GM12878 (cell line): ENCODE measurements around the gene C12orf56. TPM values are rescaled to one million over a fixed set of nuclear protein-coding genes. Genes with fewer than 3 reads are reported as not detected.

Experiments used
- ATAC-seq: fragments of 200-7000 bp; cut with Tn5 transposase; 3 replicates; pipeline ENCODE4 v1.9.1; 2020; ENCODE audit warnings: mild to moderate bottlenecking, moderate library complexity
- BruUV-seq: library from RNA; stranded (reverse); fragments of 400-500 nt; replicated peaks from 2 replicates; lab custom pipeline; 2021; lab: Mats Ljungman, UMichigan
- CTCF ChIA-PET: fragments of 300-600 bp; sonication (Branson Sonifier 250); formaldehyde crosslinking; extraction: SDS; loops from one replicate; lab custom pipeline; 2021; ENCODE audit warnings: inconsistent platforms; lab: Yijun Ruan, JAX
- POLR2A ChIA-PET: fragments of 350-600 bp; formaldehyde crosslinking; extraction: SDS; loops from one replicate; lab custom pipeline; 2021; ENCODE audit warnings: inconsistent platforms; lab: Charles Lee
- RAD21 ChIA-PET: fragments of 300-600 bp; sonication (Branson Sonifier 250); formaldehyde crosslinking; loops from one replicate; lab custom pipeline; 2023; ENCODE audit warnings: antibody characterized with exemption; ENCODE audit not compliant: unreplicated experiment; lab: Charles Lee
- SMC1A ChIA-PET: fragments of 300-600 bp; sonication (Branson Sonifier 250); formaldehyde crosslinking; loops from one replicate; lab custom pipeline; 2023; ENCODE audit not compliant: unreplicated experiment, uncharacterized antibody; lab: Charles Lee
- DNase-seq: peaks from one replicate; pipeline ENCODE4 v3.0.0-alpha.2; 2011; ENCODE audit warnings: low read depth, low spot score
- FAIRE-seq: peaks from 3 replicates; lab custom pipeline; 2011; peaks lifted over from hg19 to GRCh38; lab: Jason Lieb, UNC
- H2AFZ ChIP-seq: 2 replicates; pipeline ENCODE4 v1.6.0; 2011; ENCODE audit warnings: low read depth, low read length, control low read depth; ENCODE audit not compliant: control insufficient read depth
- H3K27ac ChIP-seq: 2 replicates; pipeline ENCODE4 v1.5.1; 2011; ENCODE audit warnings: control low read depth; ENCODE audit not compliant: control insufficient read depth, insufficient read depth
- H3K27me3 ChIP-seq, 2 experiments: replicated peaks in 1 of 2; 2 replicates each; pipeline versions ENCODE4 v1.6.0 to v1.6.1; 2011; ENCODE audit warnings: low read length in 1 of 2; ENCODE audit not compliant: control insufficient read depth in 2 of 2, insufficient read depth in 2 of 2
- H3K36me3 ChIP-seq, 2 experiments: 2 replicates each; pipeline ENCODE4 v1.5.1; 2011; ENCODE audit warnings: low read length in 1 of 2; ENCODE audit not compliant: control insufficient read depth in 2 of 2, insufficient read depth in 2 of 2
- H3K4me1 ChIP-seq: 2 replicates; pipeline ENCODE4 v1.6.1; 2011; ENCODE audit warnings: mild to moderate bottlenecking, low read length, moderate library complexity, mixed read lengths; ENCODE audit not compliant: control insufficient read depth, insufficient read depth
- H3K4me2 ChIP-seq: 2 replicates; pipeline ENCODE4 v1.6.0; 2011; ENCODE audit warnings: control low read depth; ENCODE audit not compliant: control insufficient read depth, insufficient read depth
- H3K4me3 ChIP-seq: fragments of 200-600 bp; sonication (generic); 2 replicates; pipeline ENCODE4 v1.5.1; 2016
- H3K79me2 ChIP-seq: 2 replicates; pipeline ENCODE4 v1.6.0; 2011; ENCODE audit warnings: low read length; ENCODE audit not compliant: control insufficient read depth, insufficient read depth
- H3K9ac ChIP-seq: 2 replicates; pipeline ENCODE4 v1.8.0; 2011; ENCODE audit warnings: low read length, control low read depth, mixed read lengths; ENCODE audit not compliant: control insufficient read depth, insufficient read depth
- H3K9me3 ChIP-seq: replicated peaks from 3 replicates; pipeline ENCODE4 v1.5.1; 2011; ENCODE audit warnings: mild to moderate bottlenecking, low read length; ENCODE audit not compliant: control insufficient read depth, insufficient read depth
- H4K20me1 ChIP-seq: 2 replicates; pipeline ENCODE4 v1.6.0; 2011; ENCODE audit not compliant: control insufficient read depth, insufficient read depth
- ATF7 ChIP-seq: fragments of 450-650 bp; IDR thresholded peaks from 2 replicates; pipeline ENCODE4 v1.6.1; 2016; ENCODE audit warnings: low read depth, mild to moderate bottlenecking
- BMI1 ChIP-seq: fragments of 450-650 bp; IDR thresholded peaks from 2 replicates; pipeline ENCODE4 v1.6.1; 2016; ENCODE audit warnings: mild to moderate bottlenecking, moderate library complexity, borderline replicate concordance
- CUX1 ChIP-seq: IDR thresholded peaks from 2 replicates; pipeline ENCODE4 v1.6.1; 2012; ENCODE audit warnings: improper control_type of control experiment, low read depth, low read length; ENCODE audit not compliant: insufficient replicate concordance
- ETV6 ChIP-seq, 2 experiments: fragments of 450-650 bp in 1 of 2; IDR thresholded peaks in 1 of 2; conservative IDR thresholded peaks in 1 of 2; 2 replicates each; pipeline ENCODE4 v1.6.1; 2014; ENCODE audit warnings: antibody characterized with exemption in 1 of 2, borderline replicate concordance in 1 of 2, low read depth in 1 of 2, mild to moderate bottlenecking in 1 of 2, moderate library complexity in 1 of 2
- FOXM1 ChIP-seq: IDR thresholded peaks from 2 replicates; pipeline ENCODE4 v1.6.1; 2012; ENCODE audit warnings: low read depth, mild to moderate bottlenecking, inconsistent platforms, low read length, moderate library complexity
- GABPA ChIP-seq: IDR thresholded peaks from 2 replicates; pipeline ENCODE4 v1.6.1; 2014; ENCODE audit warnings: antibody characterized with exemption, low read depth, mild to moderate bottlenecking, inconsistent platforms
- IKZF2 ChIP-seq, 2 experiments: fragments of 450-650 bp; IDR thresholded peaks; 2 replicates each; pipeline ENCODE4 v1.6.1; 2017; ENCODE audit warnings: mild to moderate bottlenecking in 2 of 2, moderate library complexity in 2 of 2
- IRF5 ChIP-seq: fragments of 450-650 bp; IDR thresholded peaks from 2 replicates; pipeline ENCODE4 v1.6.1; 2017; ENCODE audit warnings: borderline replicate concordance
- POU2F2 ChIP-seq: IDR thresholded peaks from 3 replicates; pipeline ENCODE4 v1.6.1; 2011; ENCODE audit warnings: low read depth, mild to moderate bottlenecking, low read length, borderline replicate concordance
- RFX5 ChIP-seq: IDR thresholded peaks from 2 replicates; pipeline ENCODE4 v1.6.1; 2011; ENCODE audit warnings: low read depth, low read length, improper control_type of control experiment
- RUNX3 ChIP-seq: IDR thresholded peaks from 2 replicates; pipeline ENCODE4 v1.6.1; 2012; ENCODE audit warnings: low read length, inconsistent platforms
- SREBF1 ChIP-seq: IDR thresholded peaks from 2 replicates; pipeline ENCODE4 v1.6.1; 2012; ENCODE audit warnings: mild to moderate bottlenecking, low read length
- SRF ChIP-seq, 2 experiments: IDR thresholded peaks; 2 replicates each; pipeline ENCODE4 v1.6.1; 2011; ENCODE audit warnings: low read depth in 2 of 2, low read length in 2 of 2, mild to moderate bottlenecking in 1 of 2, moderate library complexity in 1 of 2
- STAT3 ChIP-seq: IDR thresholded peaks from 2 replicates; pipeline ENCODE4 v1.6.1; 2011; ENCODE audit warnings: low read depth, low read length, improper control_type of control experiment
- TCF12 ChIP-seq: IDR thresholded peaks from 2 replicates; pipeline ENCODE4 v1.6.1; 2011; ENCODE audit warnings: low read depth, mild to moderate bottlenecking, low read length
- WGBS: methylation state at CpG from one replicate; pipeline ENCODE4 v1.1.6; 2016; ENCODE audit warnings: low lambda C conversion rate; ENCODE audit not compliant: insufficient replicate concordance, insufficient coverage; ENCODE audit errors: missing lambda C conversion rate; 5-methylcytosine and 5-hydroxymethylcytosine counted together
- in situ Hi-C: fragments of 300-500 bp; cut with MboI; formaldehyde crosslinking; loops from 9 replicates; pipeline ENCODE4 v1.14.3; 2018; ENCODE audit warnings: mixed read lengths
- intact Hi-C: fragments of 100-400 bp; cut with micrococcal nuclease; formaldehyde crosslinking; loops from one replicate; pipeline ENCODE4 v1.14.2; 2022; ENCODE audit not compliant: unreplicated experiment
- polyA plus RNA-seq, 11 experiments: library from polyadenylated mRNA; depleted of rRNA in 4 of 11; unstranded in 6 of 11; stranded (reverse) in 5 of 11; fragments of >200 nt; fragmentation: Nextera tagmentation in 4 of 11; fragmentation: Illumina TruSeq in 1 of 11; extraction: Ambion mirVana in 4 of 11; extraction: Trizol in 1 of 11; gene quantifications; 1 replicate in 1 of 11; 2 replicates in 10 of 11; pipeline versions ENCODE4 v1.2.1 to v1.2.3, GENCODE V29; 2011 to 2016; ENCODE audit warnings: inconsistent platforms in 2 of 11, missing spikeins in 2 of 11, low read depth in 1 of 11
- total RNA-seq, 4 experiments: library from RNA; depleted of rRNA in 3 of 4; stranded (reverse); fragments of >200 nt in 3 of 4; fragmentation: Illumina TruSeq in 1 of 4; extraction: Trizol in 1 of 4; gene quantifications; 2 replicates each; pipeline versions ENCODE4 v1.2.1 to v1.2.3, GENCODE V29; 2013 to 2021
- TF ChIP-seq, protein P1 (sequence below): fragments of 450-650 bp; IDR thresholded peaks from 2 replicates; pipeline ENCODE4 v1.6.1; 2017; ENCODE audit warnings: antibody characterized with exemption, mild to moderate bottlenecking, moderate library complexity

C12orf56 gene
- total and polyA plus RNA-seq, 10 of the 15 experiments (the other 5 are each of a cell fraction or from before 2014, with no cell fraction given) = not detected

- ATAC-seq (no peak), DNase-seq (no peak), FAIRE-seq (no peak)
- H3K4me2 ChIP-seq = no peak overlapping the region
- ChIA-PET POLR2A (no interaction called here), SMC1A (no interaction called here), RAD21 (no interaction called here), CTCF (no interaction called here)
- H3K4me1 ChIP-seq = no peaks in the 10 kb centered on the region
- WGBS = 57% methylated on average over 2 of the region's 2 CpGs
- no peaks in the 10 kb centered on the region for H3K27me3 ChIP-seq
- no peaks in the 10 kb centered on the region for H3K79me2 ChIP-seq
- no peak overlapping the region for H3K27ac ChIP-seq
- H3K4me3 ChIP-seq = no peak overlapping the region
- H2AFZ ChIP-seq = no peak overlapping the region
- H4K20me1 ChIP-seq = no peaks in the 10 kb centered on the region
- in situ Hi-C loops (loop anchor here (25.0 kb wide), 1 partner anchor 558 kb away; the partner anchor contains the start of gene SRGAP1), intact Hi-C loops (no loop called here)
- no peaks in the 10 kb centered on the region for H3K36me3 ChIP-seq
- H3K9me3 ChIP-seq = no peaks in the 10 kb centered on the region
- no TSS peak for BruUV-seq
- no peak overlapping the region for H3K9ac ChIP-seq
- TF ChIP-seq RUNX3 (no peak), GABPA (no peak), TCF12 (no peak), SREBF1 (no peak), FOXM1 (no peak), SRF (IDR thresholded peaks at IDR 0.05; ENCODE audit: low read depth in 2 of 2, low read length in 2 of 2) (no peak), STAT3 (no peak), RFX5 (no peak), ATF7 (no peak), POU2F2 (no peak), ETV6 (conservative IDR thresholded peaks at IDR 0.05 in 1 of 2, IDR thresholded peaks at IDR 0.05 in 1 of 2; ENCODE audit: borderline replicate concordance in 1 of 2, low read depth in 1 of 2) (no peak), IRF5 (no peak), CUX1 (no peak), IKZF2 (IDR thresholded peaks at IDR 0.05) (no peak), BMI1 (no peak)
- TF ChIP-seq, protein P1, sequence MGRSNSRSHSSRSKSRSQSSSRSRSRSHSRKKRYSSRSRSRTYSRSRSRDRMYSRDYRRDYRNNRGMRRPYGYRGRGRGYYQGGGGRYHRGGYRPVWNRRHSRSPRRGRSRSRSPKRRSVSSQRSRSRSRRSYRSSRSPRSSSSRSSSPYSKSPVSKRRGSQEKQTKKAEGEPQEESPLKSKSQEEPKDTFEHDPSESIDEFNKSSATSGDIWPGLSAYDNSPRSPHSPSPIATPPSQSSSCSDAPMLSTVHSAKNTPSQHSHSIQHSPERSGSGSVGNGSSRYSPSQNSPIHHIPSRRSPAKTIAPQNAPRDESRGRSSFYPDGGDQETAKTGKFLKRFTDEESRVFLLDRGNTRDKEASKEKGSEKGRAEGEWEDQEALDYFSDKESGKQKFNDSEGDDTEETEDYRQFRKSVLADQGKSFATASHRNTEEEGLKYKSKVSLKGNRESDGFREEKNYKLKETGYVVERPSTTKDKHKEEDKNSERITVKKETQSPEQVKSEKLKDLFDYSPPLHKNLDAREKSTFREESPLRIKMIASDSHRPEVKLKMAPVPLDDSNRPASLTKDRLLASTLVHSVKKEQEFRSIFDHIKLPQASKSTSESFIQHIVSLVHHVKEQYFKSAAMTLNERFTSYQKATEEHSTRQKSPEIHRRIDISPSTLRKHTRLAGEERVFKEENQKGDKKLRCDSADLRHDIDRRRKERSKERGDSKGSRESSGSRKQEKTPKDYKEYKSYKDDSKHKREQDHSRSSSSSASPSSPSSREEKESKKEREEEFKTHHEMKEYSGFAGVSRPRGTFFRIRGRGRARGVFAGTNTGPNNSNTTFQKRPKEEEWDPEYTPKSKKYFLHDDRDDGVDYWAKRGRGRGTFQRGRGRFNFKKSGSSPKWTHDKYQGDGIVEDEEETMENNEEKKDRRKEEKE = no peak
Observed at GRCh38 chr12:64395739-64396138, 5.2 kb upstream of the C12orf56 start.
